Stomach (tissue), 9 donors: ENCODE results near the gene PRKRA. TPM values are rescaled to one million over a fixed set of nuclear protein-coding genes. Genes with fewer than 3 reads are reported as not detected.

Experiments used
- DNase-seq, 2 donors: peaks; one replicate each; pipeline versions ENCODE4 v3.0.0 to v3.0.0-alpha.2; 2013 to 2019
- H3K27ac ChIP-seq, 5 donors: fragments of 200-600 bp in 4 of 5; sonication (generic) in 4 of 5; one replicate each; pipeline ENCODE4 v1.5.1; 2013 to 2019; ENCODE audit warnings: mild to moderate bottlenecking in 1 of 5, moderate library complexity in 1 of 5
- H3K27me3 ChIP-seq, 3 donors: fragments of 200-600 bp; sonication (generic); one replicate each; pipeline ENCODE4 v1.5.1; 2017 to 2019; ENCODE audit warnings: mixed run types in 1 of 3
- H3K36me3 ChIP-seq, 4 donors: fragments of 200-600 bp; sonication (generic); 1 replicate in 3 of 4; 2 replicates in 1 of 4; pipeline ENCODE4 v1.5.1; 2016 to 2019
- H3K4me1 ChIP-seq, 4 donors: fragments of 200-600 bp; sonication (generic); one replicate each; pipeline ENCODE4 v1.5.1; 2016 to 2019
- H3K4me3 ChIP-seq, 4 donors: fragments of 200-600 bp; sonication (generic) in 3 of 4; one replicate each; pipeline ENCODE4 v1.5.1; 2016 to 2019; ENCODE audit warnings: mild to moderate bottlenecking in 1 of 4
- H3K9me3 ChIP-seq, 4 donors: fragments of 200-600 bp; sonication (generic); one replicate each; pipeline ENCODE4 v1.5.1; 2016 to 2019
- EP300 ChIP-seq: sonication (generic); formaldehyde crosslinking; IDR thresholded peaks from one replicate; pipeline ENCODE4 v1.6.1; 2017; ENCODE audit warnings: antibody characterized with exemption
- POLR2A ChIP-seq, 4 donors: fragments of 450-650 bp; IDR thresholded peaks; one replicate each; pipeline ENCODE4 v1.6.1; 2016; ENCODE audit warnings: antibody characterized with exemption in 4 of 4, control low read depth in 2 of 4, mild to moderate bottlenecking in 1 of 4, moderate library complexity in 1 of 4
- POLR2AphosphoS5 ChIP-seq, 3 donors: sonication (generic); formaldehyde crosslinking; IDR thresholded peaks; one replicate each; pipeline ENCODE4 v1.6.1; 2016; ENCODE audit warnings: antibody characterized with exemption in 3 of 3
- WGBS, 5 donors: extraction: QIAGEN DNeasy Blood & Tissue Kit in 3 of 5; methylation state at CpG; one replicate each; pipeline versions ENCODE4 v1.1.5 to v1.1.7; 2013 to 2018; 5-methylcytosine and 5-hydroxymethylcytosine counted together
- intact Hi-C: fragments of 100-400 bp; cut with DNase I; formaldehyde crosslinking; loops from one replicate; pipeline ENCODE4 v1.15.1; 2023; ENCODE audit warnings: low total_unique reads
- polyA plus RNA-seq, 3 donors: library from polyadenylated mRNA; stranded (reverse); fragments of 200-250 nt; gene quantifications; one replicate each; pipeline ENCODE4 v1.2.3, GENCODE V29; 2013
- total RNA-seq, 5 donors: library from RNA; depleted of rRNA; stranded (reverse); fragments of >200 nt; gene quantifications; one replicate each; pipeline versions ENCODE4 v1.1.0 to v1.2.3, GENCODE V29; 2014 to 2016
- TF ChIP-seq, protein P1 (sequence below), 7 experiments: fragments of 450-650 bp in 4 of 7; fragments of 200-600 bp in 3 of 7; sonication (generic) in 3 of 7; IDR thresholded peaks; one replicate each; pipeline ENCODE4 v1.5.1; 2016 to 2019; ENCODE audit warnings: antibody characterized with exemption in 7 of 7, control low read depth in 2 of 7, mild to moderate bottlenecking in 1 of 7
- donor health status: healthy with polysubstance abuse.
- donor health status: Bipolar disorder and iron deficiency.
- donor health status: healthy.

The PRKRA gene
- total and polyA plus RNA-seq, 8 donors = 30.6 to 145 (median 63.7) TPM

DNA sequence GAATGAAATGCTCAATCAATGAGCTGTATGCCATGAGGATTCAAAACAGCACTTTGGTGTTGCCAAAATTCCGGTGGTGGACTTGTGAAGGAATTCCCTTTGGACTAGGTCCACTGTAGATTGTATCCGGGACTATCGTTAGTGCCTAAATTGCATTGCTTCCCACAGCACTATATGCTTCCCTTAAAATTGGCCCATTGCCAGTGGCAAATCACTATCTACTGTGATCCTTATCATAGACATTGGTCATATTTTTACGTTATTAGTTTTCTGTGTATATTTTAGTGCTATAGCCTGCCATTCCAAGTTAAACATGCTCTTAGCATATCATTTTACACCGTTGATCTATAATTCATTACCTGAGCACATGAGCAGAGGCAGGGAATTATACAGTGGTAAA lies 1.9 kb upstream of the PRKRA start:
- H3K4me1 ChIP-seq = peaks cover 7 to 38% (median 24%) of the 10 kb centered on the region in 4 donors
- no peaks in the 10 kb centered on the region for H3K27me3 ChIP-seq
- intact Hi-C loops = no loop called here
- no peak for TF ChIP-seq POLR2AphosphoS5 (IDR thresholded peaks at IDR 0.05)
- TF ChIP-seq, protein P1, sequence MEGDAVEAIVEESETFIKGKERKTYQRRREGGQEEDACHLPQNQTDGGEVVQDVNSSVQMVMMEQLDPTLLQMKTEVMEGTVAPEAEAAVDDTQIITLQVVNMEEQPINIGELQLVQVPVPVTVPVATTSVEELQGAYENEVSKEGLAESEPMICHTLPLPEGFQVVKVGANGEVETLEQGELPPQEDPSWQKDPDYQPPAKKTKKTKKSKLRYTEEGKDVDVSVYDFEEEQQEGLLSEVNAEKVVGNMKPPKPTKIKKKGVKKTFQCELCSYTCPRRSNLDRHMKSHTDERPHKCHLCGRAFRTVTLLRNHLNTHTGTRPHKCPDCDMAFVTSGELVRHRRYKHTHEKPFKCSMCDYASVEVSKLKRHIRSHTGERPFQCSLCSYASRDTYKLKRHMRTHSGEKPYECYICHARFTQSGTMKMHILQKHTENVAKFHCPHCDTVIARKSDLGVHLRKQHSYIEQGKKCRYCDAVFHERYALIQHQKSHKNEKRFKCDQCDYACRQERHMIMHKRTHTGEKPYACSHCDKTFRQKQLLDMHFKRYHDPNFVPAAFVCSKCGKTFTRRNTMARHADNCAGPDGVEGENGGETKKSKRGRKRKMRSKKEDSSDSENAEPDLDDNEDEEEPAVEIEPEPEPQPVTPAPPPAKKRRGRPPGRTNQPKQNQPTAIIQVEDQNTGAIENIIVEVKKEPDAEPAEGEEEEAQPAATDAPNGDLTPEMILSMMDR (IDR thresholded peaks at IDR 0.05) = no peak
- H3K36me3 ChIP-seq = peaks cover 0 to 10% (median 9%) of the 10 kb centered on the region in 4 donors
- WGBS, 5 donors = 46 to 61% (median 51%) methylated on average over 5 of the region's 5 CpGs
- DNase-seq = peak in 1 of 2 donors; percentile 17
- no peaks in the 10 kb centered on the region for H3K9me3 ChIP-seq
- H3K4me3 ChIP-seq = no peak overlapping the region
- H3K27ac ChIP-seq = no peak overlapping the region

DNA sequence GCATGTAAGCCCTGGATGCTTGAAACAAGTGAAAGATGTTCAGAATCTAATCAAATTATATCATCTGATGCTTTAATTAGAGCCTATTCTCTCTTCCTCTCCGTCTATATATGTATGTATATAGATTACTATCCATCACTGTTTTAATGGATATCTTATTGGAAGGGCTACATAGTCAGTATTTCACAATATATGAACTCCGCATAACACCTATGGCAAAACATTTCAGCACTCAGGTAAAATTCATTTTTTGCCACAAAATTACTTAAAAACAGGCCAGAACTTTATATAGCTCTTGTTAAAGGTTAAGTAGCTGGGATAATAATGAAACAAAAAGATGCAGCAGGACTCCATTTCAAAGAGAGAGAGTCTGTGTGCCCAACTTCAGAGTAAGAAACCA lies 1.4 kb upstream of the PRKRA start:
- Histone ChIP-seq H3K4me3 (no peak overlapping the region), H3K27ac (peak overlapping the region in 4 of 5 donors; percentile 91 to 99 (median 99)), H3K4me1 (peaks cover 7 to 40% (median 24%) of the 10 kb centered on the region in 4 donors), H3K9me3 (no peaks in the 10 kb centered on the region), H3K36me3 (peaks cover 0 to 15% (median 12%) of the 10 kb centered on the region in 4 donors), H3K27me3 (no peaks in the 10 kb centered on the region)
- no peak for DNase-seq
- TF ChIP-seq, protein P1 (IDR thresholded peaks at IDR 0.05) = no peak
- no peak for TF ChIP-seq POLR2A (IDR thresholded peaks at IDR 0.05)
- TF ChIP-seq POLR2AphosphoS5 (IDR thresholded peaks at IDR 0.05) = no peak
- intact Hi-C loops = no loop called here
- 91 to 97% (median 95%) methylated on average over 2 of the region's 2 CpGs for WGBS, 5 donors

DNA sequence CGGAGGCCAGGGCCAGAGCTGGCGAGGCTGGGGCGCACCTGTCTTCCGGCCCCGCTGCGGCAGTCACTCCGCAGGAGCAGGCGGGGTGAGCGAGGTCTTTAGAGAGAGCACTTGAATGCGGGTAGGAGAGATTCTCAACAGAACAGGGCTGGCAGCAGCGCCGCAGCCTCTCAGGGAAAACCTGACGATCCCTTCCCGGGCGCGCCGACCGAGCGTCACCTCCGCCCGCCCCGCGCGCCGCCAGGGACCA lies 526 bp downstream of the PRKRA start:
- no peak for DNase-seq
- WGBS, 5 donors = 0 to 1% (median 0%) methylated on average over 10 to 25 of the region's 25 CpGs
- intact Hi-C loops = no loop called here

DNA sequence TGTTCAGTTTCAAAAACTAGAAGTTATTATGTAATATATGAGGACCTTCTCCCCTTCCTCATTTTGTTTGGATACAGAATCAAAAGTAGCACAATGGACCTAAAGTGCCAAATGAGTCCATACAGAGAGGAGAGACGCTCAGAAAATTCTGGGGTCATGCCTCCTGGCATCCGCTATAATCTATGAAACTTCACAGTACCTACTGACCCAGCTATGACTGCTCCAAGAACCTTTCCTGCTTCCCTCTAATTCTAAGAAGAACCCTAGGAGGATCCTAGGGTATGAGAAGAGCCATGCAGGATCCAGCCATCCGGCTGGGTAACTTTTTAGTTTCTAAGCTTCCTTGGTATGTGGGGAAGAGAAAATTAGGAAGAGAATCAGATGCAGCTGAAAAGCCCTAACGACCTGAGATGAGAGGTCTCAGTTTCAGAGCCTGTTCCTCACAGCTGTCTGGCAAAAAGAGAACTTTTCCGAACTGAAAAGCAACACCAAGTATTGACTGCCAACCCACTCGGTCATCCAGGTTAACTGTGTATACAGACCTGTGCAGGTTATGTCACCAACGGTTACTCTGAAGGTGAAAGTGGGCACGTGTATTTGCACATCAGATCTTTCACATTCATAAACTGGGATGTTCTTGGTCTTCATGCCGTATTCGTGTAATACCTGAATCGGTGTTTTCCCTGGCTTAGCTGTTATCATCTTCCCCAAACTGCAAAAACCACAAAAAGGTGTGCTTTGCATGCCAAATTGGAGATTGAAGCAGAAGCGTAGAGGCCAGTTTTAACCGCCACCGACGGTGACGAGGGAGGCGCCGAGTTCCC lies 1.1 kb downstream of the PRKRA start:
- H3K9me3 ChIP-seq = no peaks in the 10 kb centered on the region
- intact Hi-C loops = no loop called here
- peaks cover 7 to 40% (median 24%) of the 10 kb centered on the region in 4 donors for H3K4me1 ChIP-seq
- H3K4me3 ChIP-seq = peak overlapping the region; percentile 70 to 94 (median 83)
- TF ChIP-seq EP300 (no peak), POLR2AphosphoS5 (IDR thresholded peaks at IDR 0.05) (no peak), POLR2A (IDR thresholded peaks at IDR 0.05) (no peak)
- TF ChIP-seq, protein P1 (IDR thresholded peaks at IDR 0.05) = no peak
- peaks cover 13 to 37% (median 32%) of the 10 kb centered on the region in 4 donors for H3K36me3 ChIP-seq
- peak in 1 of 2 donors; percentile 74 for DNase-seq
- no peaks in the 10 kb centered on the region for H3K27me3 ChIP-seq
- 4 to 11% (median 4%) methylated on average over 15 to 18 of the region's 18 CpGs for WGBS, 5 donors
- peak overlapping the region; percentile 91 to 99 (median 99) for H3K27ac ChIP-seq

More for the DNA sequence above, 526 bp downstream of the PRKRA start:
- Histone ChIP-seq H3K9me3 (no peaks in the 10 kb centered on the region), H3K4me1 (peaks cover 7 to 40% (median 24%) of the 10 kb centered on the region in 4 donors), H3K27ac (peak overlapping the region; percentile 91 to 99 (median 99)), H3K4me3 (peak overlapping the region; percentile 70 to 94 (median 83)), H3K27me3 (no peaks in the 10 kb centered on the region), H3K36me3 (peaks cover 9 to 31% (median 26%) of the 10 kb centered on the region in 4 donors)
- TF ChIP-seq POLR2AphosphoS5 (IDR thresholded peaks at IDR 0.05) (no peak), EP300 (no peak), POLR2A (IDR thresholded peaks at IDR 0.05) (no peak)
- TF ChIP-seq, protein P1 (IDR thresholded peaks at IDR 0.05) = no peak
